Keratinocyte (primary cell): ENCODE results near the gene MRAP. TPM values are rescaled to one million over a fixed set of nuclear protein-coding genes. Genes with fewer than 3 reads are reported as not detected.

ENCODE experiments used
- DNase-seq: peaks from one replicate; pipeline ENCODE4 v3.0.0-alpha.2; 2011; ENCODE audit warnings: low read depth, missing footprints, low spot score
- FAIRE-seq: peaks from 2 replicates; lab custom pipeline; 2011; peaks lifted over from hg19 to GRCh38; lab: Jason Lieb, UNC
- H2AFZ ChIP-seq: 2 replicates; pipeline ENCODE4 v1.6.0; 2012; ENCODE audit warnings: low read length, control low read depth, inconsistent platforms; ENCODE audit not compliant: control insufficient read depth
- H3K27ac ChIP-seq: 2 replicates; pipeline ENCODE4 v1.5.1; 2011; ENCODE audit warnings: low read length; ENCODE audit not compliant: control insufficient read depth, insufficient read depth
- H3K27me3 ChIP-seq: 3 replicates; pipeline ENCODE4 v1.6.0; 2011; ENCODE audit warnings: low read length; ENCODE audit not compliant: control insufficient read depth, insufficient read depth; ENCODE audit errors: extremely low read depth
- H3K36me3 ChIP-seq, 2 experiments: 2 replicates in 1 of 2; 3 replicates in 1 of 2; pipeline ENCODE4 v1.5.1; 2011; ENCODE audit warnings: low read length in 2 of 2, mild to moderate bottlenecking in 1 of 2; ENCODE audit not compliant: control insufficient read depth in 2 of 2, insufficient read depth in 2 of 2; ENCODE audit errors: extremely low read depth in 1 of 2
- H3K4me1 ChIP-seq: 3 replicates; pipeline ENCODE4 v1.5.1; 2011; ENCODE audit warnings: low read length; ENCODE audit not compliant: control insufficient read depth, insufficient read depth; ENCODE audit errors: extremely low read depth
- H3K4me2 ChIP-seq: 3 replicates; pipeline ENCODE4 v1.6.0; 2011; ENCODE audit warnings: low read depth, low read length; ENCODE audit not compliant: control insufficient read depth, insufficient read depth; ENCODE audit errors: extremely low read depth
- H3K4me3 ChIP-seq, 3 experiments: fragments of 200-600 bp in 1 of 3; sonication (generic) in 1 of 3; 2 replicates in 2 of 3; 3 replicates in 1 of 3; pipeline ENCODE4 v1.5.1; 2011 to 2016; ENCODE audit warnings: low read length in 3 of 3, mild to moderate bottlenecking in 3 of 3, control low read depth in 2 of 3, inconsistent platforms in 1 of 3, low read depth in 1 of 3, mixed read lengths in 1 of 3, mixed run types in 1 of 3, moderate library complexity in 1 of 3; ENCODE audit not compliant: control insufficient read depth in 2 of 3, insufficient read depth in 2 of 3; ENCODE audit errors: extremely low read depth in 1 of 3
- H3K79me2 ChIP-seq: 2 replicates; pipeline ENCODE4 v1.6.0; 2012; ENCODE audit warnings: low read length; ENCODE audit not compliant: control insufficient read depth, insufficient read depth
- H3K9ac ChIP-seq: 3 replicates; pipeline ENCODE4 v1.6.0; 2011; ENCODE audit warnings: low read length; ENCODE audit not compliant: control insufficient read depth, insufficient read depth; ENCODE audit errors: extremely low read depth
- H3K9me1 ChIP-seq: 3 replicates; pipeline ENCODE4 v1.6.0; 2011; ENCODE audit warnings: low read length; ENCODE audit not compliant: control insufficient read depth, insufficient read depth; ENCODE audit errors: extremely low read depth
- H3K9me3 ChIP-seq: 2 replicates; pipeline ENCODE4 v1.5.1; 2012; ENCODE audit warnings: low read depth, low read length; ENCODE audit not compliant: control insufficient read depth
- H4K20me1 ChIP-seq: 3 replicates; pipeline ENCODE4 v1.6.0; 2011; ENCODE audit warnings: low read length; ENCODE audit not compliant: control insufficient read depth, insufficient read depth; ENCODE audit errors: extremely low read depth
- CTCF ChIP-seq, 3 experiments: IDR thresholded peaks in 1 of 3; conservative IDR thresholded peaks in 1 of 3; optimal IDR thresholded peaks in 1 of 3; 2 replicates in 2 of 3; 3 replicates in 1 of 3; pipeline versions ENCODE3 to v1.5.1; 2011; ENCODE audit warnings: low read length in 3 of 3, mild to moderate bottlenecking in 3 of 3, moderate library complexity in 2 of 3, control low read depth in 1 of 3, inconsistent platforms in 1 of 3; ENCODE audit not compliant: insufficient read depth in 2 of 3; ENCODE audit errors: extremely low read depth in 1 of 3
- EZH2 ChIP-seq: IDR thresholded peaks from one replicate; pipeline ENCODE4 v1.6.1; 2012; ENCODE audit warnings: inconsistent platforms, mild to moderate bottlenecking, low read length, moderate library complexity
- dilution Hi-C: fragments of 300-500 bp; cut with MboI; formaldehyde crosslinking; loops from one replicate; pipeline ENCODE4 v1.7.0; 2020; ENCODE audit warnings: low sequenced_read_pairs; ENCODE audit not compliant: extremely low pct_ligation_motif_present
- polyA plus RNA-seq, 5 experiments: library from polyadenylated mRNA; depleted of rRNA in 3 of 5; stranded (reverse) in 3 of 5; stranded (forward) in 1 of 5; unstranded in 1 of 5; fragments of >200 nt; gene quantifications; 1 replicate in 1 of 5; 2 replicates in 3 of 5; 3 replicates in 1 of 5; pipeline versions ENCODE4 v1.2.1 to v1.2.3, GENCODE V29; 2011 to 2012; ENCODE audit warnings: missing spikeins in 2 of 5, low read depth in 1 of 5, low replicate concordance in 1 of 5

Gene MRAP
- polyA plus RNA-seq, 1 donor (not counting 4 experiments of a cell fraction or from before 2014, with no cell fraction given) = not detected

- H3K9ac ChIP-seq = peak within 1 kb of the TSS; percentile 83
- H3K4me2 ChIP-seq = peak within 1 kb of the TSS; percentile 91
- DNase-seq = peak; percentile 97
- peak within 1 kb of the TSS; percentile 99 for H2AFZ ChIP-seq
- H3K9me3 ChIP-seq = no peaks in the 10 kb centered on the region
- peaks cover 13% of the 10 kb centered on the region for H3K79me2 ChIP-seq
- TF ChIP-seq EZH2 (no peak), CTCF (optimal IDR thresholded peaks at IDR 0.05 in 1 of 3, IDR thresholded peaks at IDR 0.05 in 1 of 3, conservative IDR thresholded peaks at IDR 0.05 in 1 of 3; ENCODE audit: extremely low read depth in 1 of 3, insufficient read depth in 2 of 3, low read length in 3 of 3) (no peak)
- H3K4me1 ChIP-seq = peaks cover 12% of the 10 kb centered on the region
- H3K36me3 ChIP-seq = peaks cover 0 to 3% of the 10 kb centered on the region in 2 experiments
- H3K4me3 ChIP-seq = peak within 1 kb of the TSS; percentile 81 to 97 (median 88)
- no peaks in the 10 kb centered on the region for H4K20me1 ChIP-seq
- peak; percentile 78 for FAIRE-seq
- no peaks in the 10 kb centered on the region for H3K27me3 ChIP-seq
- no peaks in the 10 kb centered on the region for H3K9me1 ChIP-seq
- dilution Hi-C loops = no loop called here
- H3K27ac ChIP-seq = peak within 1 kb of the TSS; percentile 79
Measured at GRCh38 chr21:32278518-32279376, 19.9 kb upstream of the MRAP start, which contains the start of gene MIS18A. MIS18A (minus strand) TSS chr21:32279049; CDS start chr21:32279014, 35 bp downstream.

DNA sequence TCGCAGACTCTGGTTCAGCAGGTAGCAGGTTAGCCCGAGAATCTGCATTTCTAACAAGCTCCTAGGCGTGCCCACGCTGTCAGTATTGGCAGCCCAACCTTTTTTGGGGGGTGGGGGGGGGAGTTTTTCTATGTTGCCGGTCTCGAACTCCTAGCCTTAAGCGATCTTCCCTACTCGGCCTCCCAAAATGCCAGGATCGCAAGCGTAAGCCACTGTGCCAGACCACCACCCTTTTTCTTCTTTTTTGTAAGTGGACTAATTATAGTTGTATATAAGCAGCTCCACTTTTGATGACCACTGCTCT, 19.3 kb upstream of the MRAP start:
- Histone ChIP-seq H3K27me3 (no peaks in the 10 kb centered on the region), H4K20me1 (no peaks in the 10 kb centered on the region), H2AFZ (peak overlapping the region; percentile 60), H3K9me3 (no peaks in the 10 kb centered on the region), H3K79me2 (peaks cover 13% of the 10 kb centered on the region), H3K27ac (peak overlapping the region; percentile 79), H3K4me3 (peak overlapping the region; percentile 68 to 97 (median 81)), H3K4me2 (peak overlapping the region; percentile 85), H3K9ac (peak overlapping the region; percentile 82), H3K4me1 (peaks cover 12% of the 10 kb centered on the region), H3K36me3 (peaks cover 0 to 1% of the 10 kb centered on the region in 2 experiments), H3K9me1 (no peaks in the 10 kb centered on the region)
- dilution Hi-C loops = no loop called here
- TF ChIP-seq CTCF (optimal IDR thresholded peaks at IDR 0.05 in 1 of 3, IDR thresholded peaks at IDR 0.05 in 1 of 3, conservative IDR thresholded peaks at IDR 0.05 in 1 of 3; ENCODE audit: extremely low read depth in 1 of 3, insufficient read depth in 2 of 3, low read length in 3 of 3) (no peak), EZH2 (no peak)
- FAIRE-seq = no peak
- DNase-seq = no peak
